ENCODE measurements around the gene CLDN11.
A peak's percentile ranks its signal among the peaks of the same experiment; 100 is the strongest.

CLDN11 gene

GRCh38 chr3:170428095-170428494, 9.4 kb downstream of the CLDN11 start:
- DNase-seq = no peak

DNA sequence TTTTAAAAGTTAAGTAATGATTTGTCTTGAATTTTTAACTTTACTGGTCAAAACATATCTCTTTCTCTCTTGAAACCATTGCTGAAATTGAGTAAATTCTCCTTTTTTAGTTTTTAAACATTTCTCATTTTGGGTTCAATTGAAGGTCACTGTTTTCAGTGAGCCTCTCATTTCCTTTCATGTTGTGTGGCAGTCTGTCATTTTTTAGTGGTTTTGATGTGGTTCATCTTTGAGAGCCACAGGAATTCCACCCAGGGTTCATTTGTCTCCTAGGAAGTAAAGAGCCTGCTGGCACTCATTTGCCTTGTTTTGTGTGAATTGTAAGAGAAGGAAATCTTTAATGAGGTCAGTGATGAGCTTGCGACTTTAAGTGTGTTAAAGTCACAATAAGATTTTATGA, 10.4 kb downstream of the CLDN11 start:
- no peak for DNase-seq

GRCh38 chr3:170431054-170431453, 12.4 kb downstream of the CLDN11 start:
- no peak for DNase-seq

- DNase-seq = no peak
These were observed 13.7 kb downstream of the CLDN11 start for GRCh38 chr3:170432416-170432815.

DNA sequence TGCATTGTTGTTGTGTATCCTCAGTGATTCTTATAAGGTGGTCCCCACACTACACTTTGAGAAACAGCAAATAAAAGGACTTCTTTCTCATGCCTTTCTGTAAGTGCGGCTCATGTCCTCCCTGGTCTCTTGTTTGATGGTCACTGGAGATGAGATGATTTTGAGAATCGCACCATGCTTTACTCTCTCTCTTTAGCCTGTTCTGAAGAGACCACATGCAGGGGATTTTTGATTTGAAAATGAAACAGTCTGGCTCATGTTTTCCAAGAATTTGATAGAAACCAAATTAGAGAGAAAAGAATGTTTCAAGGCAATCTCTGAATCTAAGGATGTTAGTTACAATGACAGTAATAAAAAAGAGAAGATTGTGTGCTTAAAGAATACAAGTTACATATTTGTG, 18.0 kb downstream of the CLDN11 start:
- no peak for DNase-seq

DNA sequence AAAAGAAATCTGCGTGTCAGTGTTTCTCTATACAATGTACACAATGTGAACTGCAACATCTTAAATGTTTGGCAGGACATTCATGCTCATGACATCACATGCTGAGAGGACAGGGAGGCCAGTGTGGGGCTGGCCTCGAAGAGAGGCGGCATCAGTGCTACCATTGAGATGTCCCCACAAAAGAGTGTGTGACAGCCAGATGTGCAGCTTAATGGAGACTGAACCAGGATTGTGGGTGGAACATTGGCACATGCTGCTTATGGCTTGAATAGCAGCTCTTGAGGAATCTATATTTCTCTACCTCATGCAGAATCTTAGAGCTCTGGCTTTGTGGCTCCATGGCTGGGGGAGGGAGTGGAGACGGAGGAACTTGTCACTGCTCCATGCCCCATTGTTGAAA, 18.5 kb downstream of the CLDN11 start:
- DNase-seq = no peak

DNA sequence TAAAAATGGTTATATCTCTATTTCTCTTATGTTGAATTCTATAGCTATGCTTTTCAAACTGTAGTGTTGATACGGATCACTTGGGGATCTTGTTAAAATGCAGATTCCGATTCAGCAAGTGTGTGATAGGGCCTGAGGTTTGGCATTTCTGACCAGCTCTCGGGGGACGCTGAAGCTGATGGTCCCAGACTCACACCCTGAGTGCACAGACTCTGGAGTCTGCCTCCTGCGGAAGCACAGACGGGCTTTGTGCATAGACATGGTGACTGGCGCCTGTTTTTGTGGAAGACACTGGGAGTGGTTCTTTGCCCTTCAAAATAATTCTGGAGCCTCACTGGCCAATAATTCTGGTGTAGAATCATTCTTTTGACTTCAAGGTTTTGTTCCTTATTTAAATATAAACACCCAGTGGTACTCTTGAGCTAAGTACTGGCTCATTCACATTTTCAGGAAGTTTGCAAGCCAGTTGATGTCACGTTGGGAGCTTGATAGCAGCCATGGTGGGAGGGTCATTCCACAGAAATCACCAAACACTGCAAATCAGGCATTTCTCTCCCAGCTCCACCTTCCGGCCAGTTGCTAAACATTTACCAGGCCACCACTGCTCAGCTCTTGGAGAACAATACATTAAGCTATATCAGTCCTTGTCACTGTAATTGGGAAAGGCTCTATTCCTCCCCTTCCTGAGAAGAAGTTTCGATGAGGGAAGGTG, 19.2 kb downstream of the CLDN11 start:
- DNase-seq = no peak

DNA sequence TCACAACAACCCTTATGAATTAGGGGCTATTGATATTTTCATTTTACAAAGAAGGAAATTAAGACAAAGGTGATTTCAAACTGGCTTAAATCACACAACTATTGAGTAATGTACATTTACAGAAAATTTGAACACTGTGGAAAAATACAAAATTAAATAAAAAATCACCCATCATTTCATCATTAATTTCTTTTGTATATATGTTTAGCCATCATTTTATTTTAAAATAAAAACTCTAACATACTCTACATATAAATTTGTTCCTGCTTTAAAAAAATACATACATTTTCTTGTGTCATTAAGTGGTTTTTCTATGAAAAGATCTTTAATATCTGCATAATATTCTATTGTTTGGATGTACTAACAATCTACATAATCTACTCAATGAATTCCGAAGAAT, 20.2 kb downstream of the CLDN11 start:
- DNase-seq = no peak

- no peak for DNase-seq
These were observed 21.7 kb downstream of the CLDN11 start for GRCh38 chr3:170440344-170440743.

GRCh38 chr3:170441412-170441811, 22.7 kb downstream of the CLDN11 start:
- no peak for DNase-seq

- DNase-seq = no peak
These were observed 24.3 kb downstream of the CLDN11 start for GRCh38 chr3:170442947-170443346.

GRCh38 chr3:170443457-170443856, 24.8 kb downstream of the CLDN11 start:
- no peak for DNase-seq

DNA sequence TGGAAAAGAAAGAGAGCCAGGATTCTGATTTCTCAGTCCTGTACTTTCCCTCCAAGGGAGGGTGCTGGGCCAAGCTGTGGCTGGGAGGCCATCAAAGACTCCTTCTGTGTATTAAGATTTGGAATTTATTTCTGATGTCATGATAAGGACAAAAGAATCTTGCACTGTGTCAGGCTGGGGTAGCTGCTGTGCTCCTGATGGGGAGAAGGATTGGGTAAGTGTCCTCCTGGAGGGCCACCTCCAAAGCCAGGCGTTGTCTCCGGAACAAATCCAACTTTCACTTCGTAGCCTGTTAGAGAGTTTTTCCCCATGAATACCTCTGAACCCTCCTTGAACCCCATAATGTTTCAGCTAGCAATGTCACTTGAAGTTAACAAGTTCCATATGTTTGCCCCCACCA, 29.9 kb downstream of the CLDN11 start:
- no peak for DNase-seq

DNA sequence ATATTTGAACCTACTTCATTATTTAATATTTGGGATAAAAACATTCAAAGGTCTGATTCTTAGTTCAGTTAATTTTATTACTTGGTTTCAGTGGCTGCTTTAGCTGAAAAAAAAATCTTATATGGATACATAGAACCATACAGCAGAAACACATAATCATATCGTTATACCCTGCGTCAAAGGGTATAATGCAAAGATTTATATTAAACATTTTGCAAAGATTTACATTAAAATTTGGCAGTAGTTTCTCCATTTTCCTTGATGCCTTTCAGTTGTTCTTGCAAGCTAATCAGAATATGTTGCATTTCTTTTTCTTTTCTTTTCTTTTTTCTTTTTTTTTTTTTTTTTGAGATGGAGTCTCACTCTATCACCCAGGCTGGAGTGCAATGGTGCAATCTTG, 31.4 kb downstream of the CLDN11 start:
- DNase-seq = no peak

DNA sequence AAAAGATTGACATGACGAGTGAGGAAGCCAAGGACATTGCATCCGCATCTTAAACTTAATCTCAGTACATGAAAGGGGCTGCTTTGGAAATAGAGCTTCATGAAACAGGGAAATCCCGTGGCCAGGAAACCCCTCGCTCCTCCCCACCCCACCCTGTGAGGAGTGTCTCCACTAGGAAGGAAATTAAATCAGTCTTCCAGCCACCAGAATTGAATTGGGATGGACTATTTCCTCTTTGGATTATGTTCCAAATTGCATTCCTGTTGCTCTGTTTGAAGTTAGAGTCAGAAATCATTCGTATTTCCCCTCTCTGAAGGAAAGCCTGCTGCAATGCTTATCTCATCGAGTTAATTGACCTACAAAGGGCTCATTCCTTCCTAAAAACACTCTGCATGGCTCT, 35.8 kb downstream of the CLDN11 start:
- DNase-seq = no peak

DNA sequence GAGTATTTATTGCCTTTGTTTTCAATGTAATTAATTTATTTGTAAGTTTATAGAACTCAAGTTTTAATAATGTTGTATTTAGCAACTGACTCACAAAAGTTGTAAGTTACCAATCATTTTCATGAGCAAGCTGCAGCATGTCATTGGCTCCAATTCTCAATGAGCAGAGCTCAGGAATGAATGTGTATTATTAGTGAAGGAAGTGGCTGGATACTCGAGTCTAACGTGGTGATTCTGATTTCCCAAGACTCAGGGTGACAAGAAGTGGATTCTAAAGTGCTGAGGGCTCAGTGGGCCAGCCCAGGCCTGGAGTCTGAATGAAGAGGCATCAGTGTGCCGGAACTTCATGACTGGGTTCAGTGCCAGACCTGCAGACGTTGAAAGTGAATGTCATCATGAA, 39.6 kb downstream of the CLDN11 start:
- no peak for DNase-seq

GRCh38 chr3:170463011-170463410, 44.3 kb downstream of the CLDN11 start:
- DNase-seq = no peak

GRCh38 chr3:170465955-170466354, 47.3 kb downstream of the CLDN11 start:
- DNase-seq = no peak

DNA sequence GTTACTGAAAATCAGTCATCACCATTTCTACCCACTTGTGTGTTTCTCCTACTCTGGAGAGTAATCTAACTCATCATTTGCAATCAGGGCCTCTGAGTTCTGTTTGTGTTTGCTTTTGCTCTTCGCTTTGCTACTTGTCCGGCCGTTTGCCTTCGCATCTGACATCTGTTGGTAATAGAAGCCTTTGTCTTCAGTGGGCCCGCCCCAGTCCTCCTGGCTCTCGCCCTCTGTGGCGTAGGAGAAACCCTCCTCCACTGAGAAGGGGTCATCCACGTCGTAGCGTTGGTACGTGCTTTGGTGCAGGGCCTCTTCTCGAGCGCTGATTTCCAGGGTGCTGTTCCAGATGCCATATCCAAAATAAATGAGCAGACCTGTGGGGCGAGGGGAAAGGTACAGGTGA, 48.3 kb downstream of the CLDN11 start:
- no peak for DNase-seq

DNA sequence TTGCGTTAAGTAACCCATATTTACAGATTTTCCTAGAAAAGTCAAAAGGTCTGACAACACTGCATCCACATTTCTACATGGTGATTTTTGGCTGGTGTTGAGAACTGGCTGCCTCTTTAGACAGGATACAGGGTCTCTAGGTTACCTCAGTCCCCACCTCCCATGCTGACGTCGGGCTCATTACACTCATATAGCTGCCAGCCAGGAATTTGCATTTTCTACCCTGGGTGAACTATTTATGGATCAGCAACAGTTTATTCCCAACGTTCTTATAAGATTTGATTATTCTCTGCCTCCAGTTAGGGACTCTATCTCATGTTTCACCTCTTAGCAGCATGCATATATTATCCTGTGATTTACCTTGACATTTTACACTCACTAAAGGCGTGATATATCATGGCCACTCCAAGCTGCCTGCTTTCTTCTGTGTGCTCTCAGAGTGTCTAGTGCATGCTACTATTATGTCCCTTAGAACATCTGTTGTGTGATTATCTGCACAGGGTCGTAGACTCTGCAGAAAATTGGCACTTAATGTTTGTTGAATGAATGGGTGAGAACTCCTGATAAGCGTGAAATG, 49.0 kb downstream of the CLDN11 start:
- DNase-seq = no peak

DNA sequence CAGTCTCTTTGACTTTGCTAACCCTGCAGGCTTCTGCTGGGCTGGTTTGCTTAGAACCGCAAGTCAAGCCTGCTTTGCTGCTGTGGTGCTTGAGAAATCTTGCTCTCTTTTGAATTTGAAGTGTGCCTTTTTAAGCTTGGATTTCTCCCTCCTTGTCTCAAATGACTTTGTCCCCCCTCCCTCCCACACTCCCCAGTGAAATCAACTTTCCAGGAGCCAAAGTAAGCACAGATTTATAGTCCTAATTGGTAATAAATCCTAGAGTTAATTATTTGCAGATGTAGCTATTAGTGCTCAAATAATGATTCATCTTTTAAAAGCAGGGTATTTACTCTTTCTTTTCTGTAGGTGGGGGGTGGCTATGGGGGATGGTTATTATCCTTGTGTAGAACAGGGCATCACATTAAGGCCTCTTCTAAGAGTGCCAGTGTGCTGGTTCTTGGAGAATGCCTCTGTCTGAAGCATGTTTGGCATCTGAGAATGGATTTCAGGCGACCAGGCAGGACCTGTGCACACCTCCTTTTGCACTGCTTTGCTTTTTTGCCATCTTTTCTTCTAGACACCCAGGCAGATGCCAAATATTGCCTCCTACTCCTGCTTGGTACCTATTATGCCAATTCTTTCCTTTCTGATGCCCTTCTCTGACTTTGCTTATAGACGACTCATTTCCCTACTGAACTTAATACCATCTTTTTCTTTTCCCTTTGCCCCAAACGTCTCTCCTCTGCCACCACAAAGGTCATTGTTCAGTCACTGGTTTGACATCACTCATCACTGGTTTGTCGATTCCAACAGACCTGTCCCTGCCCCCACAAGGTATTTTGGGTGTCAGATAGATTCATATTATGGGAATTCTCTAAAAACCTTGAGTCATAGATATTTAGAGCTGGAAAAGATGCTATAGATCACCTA, 50.7 kb downstream of the CLDN11 start:
- peak; percentile 55 for DNase-seq

DNA sequence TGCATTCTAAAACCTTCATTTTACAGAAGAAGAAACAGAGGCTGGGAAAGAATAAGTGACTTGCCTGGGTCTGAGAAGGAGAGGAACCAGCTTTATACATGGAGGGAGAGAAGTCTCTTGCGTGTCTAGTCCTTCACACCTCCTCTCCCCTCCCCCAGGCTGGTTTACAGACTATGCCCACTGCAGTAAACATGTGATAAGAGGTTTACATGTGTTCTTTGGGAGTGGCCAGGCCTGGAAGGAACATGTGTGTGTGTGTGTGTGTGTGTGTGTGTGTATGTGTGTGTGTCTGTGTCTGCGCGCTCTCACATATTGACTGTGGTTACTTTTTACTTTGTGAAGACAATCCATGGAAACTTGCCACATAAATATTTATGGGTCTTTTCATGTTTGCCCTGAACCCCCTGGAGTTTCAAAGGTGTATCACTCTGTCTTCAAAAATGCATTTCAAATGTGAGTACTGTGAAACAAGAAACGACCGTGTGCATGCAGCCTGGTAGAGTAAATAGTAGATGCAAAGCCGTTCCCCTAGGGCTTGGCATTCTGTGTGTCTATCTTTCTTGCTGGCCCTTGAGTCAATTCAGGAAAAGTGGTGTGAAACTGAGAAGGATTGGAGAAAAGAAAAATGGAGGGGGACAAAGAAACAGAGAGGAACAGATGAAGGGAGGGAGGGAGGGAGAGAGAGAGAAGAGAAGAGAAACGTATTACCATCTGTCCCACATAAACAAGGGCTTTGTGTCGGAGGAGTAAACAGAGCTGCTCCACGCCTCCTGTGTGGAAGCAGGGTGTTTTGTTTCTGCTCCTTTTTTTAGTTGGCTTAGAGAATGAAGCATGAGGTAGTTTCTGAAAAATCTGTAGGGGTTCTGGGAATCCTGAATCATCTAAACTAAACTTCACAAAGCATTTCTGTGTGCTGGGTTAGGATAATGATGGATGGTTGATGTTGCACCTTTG, 51.7 kb downstream of the CLDN11 start:
- DNase-seq = no peak

DNA sequence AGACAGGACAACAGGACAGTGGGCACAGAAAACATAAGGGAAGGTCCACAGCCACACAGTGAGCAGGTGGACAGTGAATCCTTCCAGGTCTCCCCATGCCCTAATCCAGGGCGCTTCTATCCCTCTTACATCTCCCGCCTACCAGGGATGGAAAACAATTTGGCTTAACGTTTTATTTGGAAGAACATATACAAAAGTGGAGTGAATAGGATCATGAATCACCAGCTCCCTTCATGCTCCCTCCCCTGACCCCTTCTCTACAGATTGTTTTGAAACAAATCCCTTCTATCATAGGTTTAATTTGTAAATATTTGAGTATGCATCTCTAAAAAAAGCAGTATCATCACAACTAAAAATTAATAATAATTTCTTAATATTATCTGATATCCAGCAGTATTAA, 52.5 kb downstream of the CLDN11 start:
- DNase-seq = no peak

Data from NCI-H1105 (cell line).